ENCODE results near the gene FAM167B.

GRCh38 chr1:32250893-32251716 lies 4.1 kb downstream of the FAM167B start, which contains the start of gene LCK:
- TF ChIP-seq, protein P1, sequence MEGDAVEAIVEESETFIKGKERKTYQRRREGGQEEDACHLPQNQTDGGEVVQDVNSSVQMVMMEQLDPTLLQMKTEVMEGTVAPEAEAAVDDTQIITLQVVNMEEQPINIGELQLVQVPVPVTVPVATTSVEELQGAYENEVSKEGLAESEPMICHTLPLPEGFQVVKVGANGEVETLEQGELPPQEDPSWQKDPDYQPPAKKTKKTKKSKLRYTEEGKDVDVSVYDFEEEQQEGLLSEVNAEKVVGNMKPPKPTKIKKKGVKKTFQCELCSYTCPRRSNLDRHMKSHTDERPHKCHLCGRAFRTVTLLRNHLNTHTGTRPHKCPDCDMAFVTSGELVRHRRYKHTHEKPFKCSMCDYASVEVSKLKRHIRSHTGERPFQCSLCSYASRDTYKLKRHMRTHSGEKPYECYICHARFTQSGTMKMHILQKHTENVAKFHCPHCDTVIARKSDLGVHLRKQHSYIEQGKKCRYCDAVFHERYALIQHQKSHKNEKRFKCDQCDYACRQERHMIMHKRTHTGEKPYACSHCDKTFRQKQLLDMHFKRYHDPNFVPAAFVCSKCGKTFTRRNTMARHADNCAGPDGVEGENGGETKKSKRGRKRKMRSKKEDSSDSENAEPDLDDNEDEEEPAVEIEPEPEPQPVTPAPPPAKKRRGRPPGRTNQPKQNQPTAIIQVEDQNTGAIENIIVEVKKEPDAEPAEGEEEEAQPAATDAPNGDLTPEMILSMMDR (IDR thresholded peaks at IDR 0.05; ENCODE audit: low read depth, low read length, missing input control): no peak
- TF ChIP-seq RAD21 (IDR thresholded peaks at IDR 0.05) (no peak), YY1 (IDR thresholded peaks at IDR 0.05) (no peak)
